GM19351 (cell line): Measurements from ENCODE around the gene IQGAP2.
"Not testable (repeated sequence)": the region's sequence is repeated elsewhere in the genome, so short reads cannot be mapped to it uniquely, and the experiment has no call there.

ENCODE experiments used
- ATAC-seq: cut with Tn5 transposase; IDR thresholded peaks from one replicate; pipeline ENCODE4 v1.9.1; 2021; ENCODE audit warnings: mild to moderate bottlenecking, moderate library complexity; ENCODE audit not compliant: unreplicated experiment

The IQGAP2 gene

DNA sequence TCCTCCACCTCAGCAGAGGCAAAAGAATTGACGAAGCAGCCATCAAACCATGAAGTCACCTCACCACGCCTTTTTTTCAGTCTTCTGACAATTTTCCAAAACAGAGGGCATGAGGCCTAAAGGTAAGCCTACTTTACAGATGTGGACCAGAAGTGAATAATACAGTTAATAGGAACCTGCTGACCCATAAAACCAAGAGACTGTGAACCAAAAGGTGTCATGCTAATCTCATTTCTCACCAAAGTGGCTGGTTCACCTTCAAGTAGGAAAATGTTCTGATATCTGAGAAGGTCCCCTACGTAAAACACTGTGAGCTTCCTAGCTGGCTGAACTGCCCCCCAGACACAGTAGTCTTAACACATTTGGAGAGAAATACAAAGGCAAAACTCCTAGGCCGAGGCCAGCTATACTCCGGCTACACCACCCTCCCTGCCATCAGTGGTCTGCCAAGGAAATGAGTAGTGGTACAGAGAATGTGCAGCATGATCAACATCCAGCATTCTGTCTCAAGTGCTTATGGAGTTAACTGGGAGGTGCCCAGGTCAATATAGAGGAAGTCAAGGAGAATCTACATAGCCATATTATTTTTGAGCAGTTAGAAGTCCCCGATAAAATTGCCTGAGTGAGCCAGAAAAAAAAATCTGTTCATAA, 239.4 kb downstream of the IQGAP2 start:
- no peak for ATAC-seq

DNA sequence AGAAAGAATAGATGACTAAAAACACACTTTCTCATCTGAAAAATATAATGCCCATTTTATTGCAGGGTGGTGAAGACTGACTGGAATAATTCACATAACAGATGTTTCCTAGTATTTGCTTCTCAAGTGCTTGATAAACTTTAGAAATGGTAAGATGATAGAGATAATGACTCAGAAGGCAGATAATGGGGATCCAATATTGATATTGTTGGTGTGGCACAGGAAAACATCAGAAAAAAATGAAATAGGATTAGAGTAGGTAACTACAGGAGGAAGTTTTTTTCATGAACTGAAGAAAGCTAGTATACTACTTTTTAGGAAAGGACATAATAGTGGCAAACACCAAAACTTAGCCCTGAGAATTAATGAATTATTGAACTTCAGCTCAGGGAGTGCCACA, 240.3 kb downstream of the IQGAP2 start:
- ATAC-seq = no peak

DNA sequence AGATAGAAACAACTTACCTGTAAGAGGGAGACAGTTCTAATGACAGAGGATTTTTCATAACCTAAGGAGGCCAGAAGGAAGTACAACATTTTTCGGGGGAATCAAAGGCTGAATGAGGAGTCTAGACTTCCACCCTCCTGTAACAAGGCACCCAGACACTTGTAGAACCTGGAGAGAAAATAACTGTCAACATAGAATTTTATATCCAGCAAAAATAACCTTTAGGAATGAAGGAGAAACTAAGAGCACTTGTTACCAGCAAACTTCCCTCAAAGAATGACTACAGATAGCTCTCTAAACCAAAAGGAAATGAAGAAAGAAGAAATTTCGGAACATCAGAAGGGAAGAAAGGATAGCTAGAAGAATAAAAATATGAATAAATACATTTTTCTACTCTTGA, 246.1 kb downstream of the IQGAP2 start:
- ATAC-seq = no peak

DNA sequence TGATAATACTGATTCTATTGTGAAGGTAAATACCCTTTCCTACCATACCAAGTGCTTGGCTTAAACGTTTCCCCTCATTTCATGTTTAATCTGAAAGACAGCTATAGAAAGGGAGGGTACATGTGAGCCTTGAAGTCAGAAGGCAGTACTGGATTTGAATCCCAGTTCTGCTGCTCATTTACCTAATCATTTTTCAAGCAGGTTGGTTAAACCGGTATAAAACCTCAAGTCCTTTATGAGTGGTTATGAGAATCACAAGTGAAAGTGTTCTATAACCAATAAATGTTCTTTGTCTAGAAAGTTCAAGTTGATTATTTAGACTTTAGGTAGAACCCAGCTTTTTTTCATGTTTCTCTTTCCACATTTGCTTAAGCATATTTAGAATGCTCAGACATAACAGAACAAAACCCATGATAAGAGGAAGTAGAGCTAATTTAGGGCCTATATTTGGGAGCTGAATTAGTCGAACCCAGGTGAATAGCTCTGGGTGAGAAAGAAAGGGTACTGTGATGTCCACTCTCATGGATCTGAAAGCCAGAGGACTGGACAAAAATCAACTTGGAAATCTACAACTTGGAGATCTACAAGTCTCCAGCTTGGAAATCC, 249.8 kb downstream of the IQGAP2 start:
- no peak for ATAC-seq

DNA sequence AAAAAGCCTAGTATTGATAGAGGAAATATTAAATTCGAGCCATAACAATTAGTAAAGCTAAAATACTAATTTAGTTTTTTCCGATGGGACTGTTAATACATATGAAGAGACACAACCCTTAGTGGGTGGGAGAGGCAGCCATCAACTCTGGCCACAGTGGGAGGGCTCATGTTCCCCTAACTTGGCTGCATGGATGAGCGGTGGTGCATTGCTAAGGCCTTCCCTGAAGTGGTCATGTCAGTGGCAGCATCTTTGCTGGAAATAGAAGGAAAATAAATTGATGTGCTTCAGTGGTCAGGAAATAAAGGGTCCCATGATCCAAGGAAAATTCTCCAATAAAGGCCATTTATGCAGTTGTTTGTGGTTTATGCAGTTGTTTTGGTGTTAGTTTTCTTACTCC, 254.0 kb downstream of the IQGAP2 start:
- no peak for ATAC-seq

DNA sequence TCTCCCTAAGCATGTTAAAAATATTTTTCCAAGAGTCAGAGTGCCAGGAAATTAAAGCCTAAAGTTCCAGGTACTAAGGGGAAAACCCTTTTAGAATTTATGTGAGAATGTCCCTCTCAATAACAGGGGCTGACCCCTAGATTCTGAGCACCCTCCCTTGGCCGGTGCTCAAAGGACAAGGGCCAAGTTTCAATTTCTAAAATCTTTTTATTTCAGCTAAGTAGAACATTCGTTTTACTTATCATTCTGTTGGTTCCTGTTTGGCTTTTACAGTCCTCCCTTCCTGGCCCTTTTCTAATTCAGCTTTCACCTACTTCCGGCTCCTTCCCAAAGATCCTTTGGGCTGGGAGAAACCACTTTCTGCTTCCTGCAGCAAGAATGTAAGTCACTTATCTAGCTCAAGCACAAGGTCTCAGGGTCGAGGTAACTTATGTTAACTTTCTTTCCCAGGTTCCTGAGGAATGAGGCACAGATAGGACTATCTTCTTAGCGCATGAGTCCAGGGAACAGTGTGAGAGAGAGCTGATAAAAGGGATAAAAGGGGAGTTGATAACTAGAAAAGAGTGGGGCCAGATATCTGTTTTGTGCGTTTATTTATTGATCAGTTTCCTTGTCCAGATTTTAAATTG, 254.7 kb downstream of the IQGAP2 start:
- no peak for ATAC-seq

DNA sequence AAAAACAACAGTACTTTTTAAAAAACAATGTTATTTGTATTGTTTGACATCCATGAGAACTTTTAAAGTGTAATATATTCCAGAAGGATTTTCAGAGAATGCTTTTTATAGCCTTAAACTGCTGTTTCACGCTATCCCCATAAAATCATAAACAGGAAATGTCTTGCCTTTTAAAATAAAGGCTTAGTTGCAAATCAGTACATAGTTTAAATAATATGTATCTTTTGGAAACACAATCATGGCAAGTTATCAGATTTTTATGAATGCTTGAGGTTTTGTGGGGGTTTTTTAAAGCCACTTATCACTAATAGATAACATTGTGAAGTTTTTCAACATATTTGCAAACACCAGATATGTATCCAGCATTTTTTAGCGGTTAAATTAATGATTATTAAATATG, 257.3 kb downstream of the IQGAP2 start:
- no peak for ATAC-seq

DNA sequence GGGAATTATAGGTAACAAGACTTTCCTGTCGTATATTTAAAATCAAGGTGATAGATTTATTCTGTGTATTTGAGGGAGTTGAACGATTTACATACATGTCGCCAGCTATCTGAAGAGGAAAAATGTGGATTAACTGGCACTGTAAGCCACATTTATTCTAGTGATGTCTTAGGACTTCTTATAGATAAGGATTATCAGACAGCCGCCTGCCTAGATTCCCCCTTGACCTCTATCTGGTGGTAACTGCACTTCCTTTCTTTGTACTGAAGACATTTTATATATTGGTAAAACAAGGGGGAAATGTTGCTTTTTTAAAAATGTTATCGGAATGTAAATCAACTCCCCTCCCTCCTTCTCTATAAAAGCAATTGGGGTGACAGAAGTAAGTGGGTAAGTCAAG, 259.4 kb downstream of the IQGAP2 start:
- ATAC-seq = no peak

DNA sequence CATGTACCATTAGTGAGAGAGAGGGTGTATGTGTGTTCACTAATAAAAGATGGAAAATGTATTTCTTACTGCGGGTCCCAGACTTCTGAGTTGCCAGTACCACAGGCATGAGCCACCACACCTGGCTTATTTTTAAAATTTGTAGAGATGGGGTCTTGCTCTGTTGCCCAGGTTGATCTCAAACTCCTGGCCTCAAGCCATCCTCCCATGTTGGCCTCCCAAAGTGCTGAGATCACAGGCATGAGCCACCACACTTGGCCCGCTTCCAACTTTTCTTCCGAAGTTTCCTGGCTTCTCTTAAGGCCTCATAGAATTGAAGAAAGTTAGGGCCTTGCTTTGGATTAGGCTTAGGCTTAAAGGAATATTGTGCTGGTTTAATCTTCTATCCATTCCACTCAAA, 260.5 kb downstream of the IQGAP2 start:
- ATAC-seq = no peak

DNA sequence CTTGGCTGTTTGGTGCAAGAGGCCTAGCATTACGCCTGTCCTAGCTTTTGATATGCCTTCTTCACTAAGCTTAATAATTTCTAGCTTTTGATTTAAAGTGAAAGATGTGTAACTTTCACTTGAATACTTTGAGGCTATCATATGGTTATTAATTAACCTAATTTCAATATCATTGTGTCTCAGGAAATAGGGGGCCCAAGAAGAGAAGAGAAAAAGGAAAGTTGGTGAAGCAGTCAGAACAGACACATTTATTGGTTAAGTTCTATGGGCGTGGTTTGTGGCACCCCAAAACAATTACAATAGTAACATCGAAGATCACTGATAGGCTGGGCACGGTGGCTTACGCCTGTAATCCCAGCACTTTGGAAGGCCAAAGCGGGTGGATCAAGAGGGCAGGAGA, 261.0 kb downstream of the IQGAP2 start:
- no peak for ATAC-seq

DNA sequence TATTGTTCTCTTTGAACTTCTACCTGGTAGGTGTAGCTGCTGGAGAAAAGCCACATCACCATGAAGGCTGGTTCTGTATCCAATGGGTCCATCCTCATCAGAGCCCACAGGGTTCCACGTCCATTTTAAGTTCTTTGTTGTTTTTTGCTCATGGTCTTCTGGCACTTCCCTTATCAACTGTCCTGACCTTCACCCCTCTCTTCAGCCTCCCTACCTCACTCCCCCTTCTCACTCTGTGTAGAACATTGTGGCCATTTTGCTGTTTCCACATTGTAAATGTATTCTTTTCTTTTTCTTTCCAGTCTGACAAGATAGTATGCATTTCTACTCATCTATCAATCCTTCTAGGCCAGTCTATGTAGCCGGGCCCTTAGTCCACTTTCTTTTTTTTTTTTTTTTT, 264.4 kb downstream of the IQGAP2 start:
- no peak for ATAC-seq

DNA sequence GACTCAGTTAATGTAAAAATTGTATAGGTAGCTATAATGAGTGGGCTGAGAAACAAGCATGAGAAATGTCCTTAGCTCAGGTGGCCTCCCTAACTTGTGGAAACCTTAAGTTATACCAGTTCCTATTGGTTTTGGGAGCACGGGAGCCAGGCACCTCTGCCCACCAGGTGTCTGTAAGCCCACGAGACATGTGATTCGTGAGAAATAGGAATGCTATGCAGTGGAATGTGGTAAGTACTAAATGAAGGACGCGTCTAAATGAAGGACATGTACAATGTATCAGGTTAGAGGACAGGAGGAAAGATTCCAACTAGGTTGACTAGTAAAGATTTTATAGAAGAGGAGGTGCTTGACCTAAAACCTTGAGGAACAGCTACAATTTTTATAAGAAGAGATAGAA, 266.2 kb downstream of the IQGAP2 start:
- ATAC-seq = no peak

DNA sequence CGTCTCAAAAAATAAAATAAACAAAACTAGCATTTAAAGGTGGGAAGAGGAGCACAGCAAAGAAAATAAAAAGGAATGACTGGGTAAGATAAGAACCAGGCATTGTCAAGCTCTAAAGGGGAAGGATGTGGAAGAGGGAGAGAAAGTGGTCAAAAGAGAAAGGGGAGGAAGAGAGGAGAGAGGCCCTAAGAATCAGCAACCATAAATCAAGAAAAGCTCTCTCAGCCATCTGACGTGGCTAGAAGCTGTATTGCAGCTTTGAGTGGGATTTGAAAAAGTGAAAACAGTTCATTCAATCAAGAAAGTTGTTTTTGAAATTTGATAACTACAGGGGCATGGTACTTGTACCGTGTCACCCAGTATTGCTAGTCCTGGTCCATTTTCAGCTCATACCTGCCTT, 267.4 kb downstream of the IQGAP2 start:
- no peak for ATAC-seq

DNA sequence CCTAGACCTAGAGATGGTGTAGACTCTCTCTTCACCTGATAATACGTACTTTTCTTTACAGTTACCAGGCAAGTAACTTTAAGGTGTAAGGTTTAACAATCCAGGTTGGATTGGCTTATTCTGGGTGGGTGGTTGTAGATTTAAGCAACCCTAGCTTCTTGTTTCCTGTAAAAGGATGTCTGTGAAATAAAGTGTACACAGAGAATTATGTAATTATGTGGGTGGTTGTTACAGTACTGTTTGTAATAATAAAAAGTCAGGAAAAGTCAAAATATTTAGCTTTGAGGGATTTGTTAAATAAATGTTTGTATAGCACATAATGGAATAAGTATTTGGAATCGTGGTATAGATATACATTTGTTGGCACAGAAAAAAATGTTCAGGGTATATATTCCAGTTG, 269.2 kb downstream of the IQGAP2 start:
- ATAC-seq = no peak

DNA sequence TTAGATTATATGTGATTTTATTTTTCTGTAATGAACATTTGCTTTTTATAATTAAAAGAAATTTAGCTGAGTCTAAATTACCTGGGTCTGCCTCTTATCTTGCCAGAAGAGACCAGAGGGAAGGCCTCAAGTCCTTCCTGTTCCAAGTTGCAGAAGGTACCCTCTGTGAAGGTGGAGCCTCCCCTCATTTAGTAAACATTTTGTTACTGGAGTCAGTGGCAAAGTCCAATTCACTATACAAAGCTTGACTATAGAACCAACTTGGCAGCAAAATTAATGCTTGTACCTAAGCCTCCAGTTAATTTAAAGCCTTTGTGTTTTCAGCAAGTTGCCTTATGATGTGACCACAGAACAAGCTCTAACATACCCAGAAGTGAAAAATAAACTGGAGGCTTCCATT, 270.0 kb downstream of the IQGAP2 start:
- ATAC-seq = no peak

DNA sequence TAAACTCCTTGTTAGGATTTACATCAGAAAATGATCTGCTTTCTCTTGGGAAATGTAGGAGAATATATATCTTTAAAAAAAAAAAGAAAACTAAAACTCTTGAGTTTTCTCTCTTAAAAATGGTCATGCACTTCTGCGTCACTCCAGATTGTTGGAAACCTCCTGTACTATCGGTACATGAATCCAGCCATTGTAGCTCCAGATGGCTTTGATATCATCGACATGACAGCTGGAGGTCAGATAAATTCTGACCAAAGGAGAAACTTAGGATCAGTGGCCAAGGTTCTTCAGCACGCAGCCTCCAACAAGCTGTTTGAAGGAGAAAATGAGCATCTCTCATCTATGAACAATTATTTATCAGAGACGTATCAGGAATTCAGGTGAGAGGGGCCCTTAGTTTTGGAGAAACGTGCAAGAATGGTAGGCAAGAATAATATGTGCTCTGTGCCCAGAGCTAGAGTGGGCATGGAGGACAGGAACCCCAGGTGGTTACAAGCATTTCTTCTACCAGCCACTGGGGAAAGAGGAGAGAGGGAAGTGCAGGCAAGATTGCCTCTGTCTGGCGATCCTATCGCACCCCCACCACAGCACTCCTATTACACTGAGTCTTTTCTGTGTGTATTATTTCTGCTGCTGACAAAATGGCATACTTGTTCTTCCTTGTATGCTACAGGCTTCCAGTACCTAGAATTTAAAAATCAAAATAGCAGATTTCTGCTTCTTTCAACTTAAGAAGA, 271.4 kb downstream of the IQGAP2 start:
- no peak for ATAC-seq

DNA sequence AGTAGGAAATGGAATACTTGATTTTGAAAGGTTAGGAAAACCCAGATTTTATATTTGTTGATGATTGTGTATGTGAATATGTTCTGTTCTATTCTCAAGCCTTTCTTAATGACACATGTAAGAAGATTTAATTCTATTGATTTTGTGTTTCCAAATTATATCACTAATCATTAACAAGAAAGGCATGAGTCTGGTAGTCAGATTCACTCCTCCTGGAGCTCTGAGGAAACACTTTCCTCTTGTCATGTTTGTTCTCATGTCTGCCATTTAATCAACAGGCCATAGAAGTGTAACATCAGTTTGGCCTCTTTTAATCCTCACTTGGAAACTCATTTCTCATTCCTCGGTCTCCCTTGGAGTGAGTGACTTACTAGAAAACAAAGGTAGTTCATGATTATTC, 272.3 kb downstream of the IQGAP2 start:
- no peak for ATAC-seq

DNA sequence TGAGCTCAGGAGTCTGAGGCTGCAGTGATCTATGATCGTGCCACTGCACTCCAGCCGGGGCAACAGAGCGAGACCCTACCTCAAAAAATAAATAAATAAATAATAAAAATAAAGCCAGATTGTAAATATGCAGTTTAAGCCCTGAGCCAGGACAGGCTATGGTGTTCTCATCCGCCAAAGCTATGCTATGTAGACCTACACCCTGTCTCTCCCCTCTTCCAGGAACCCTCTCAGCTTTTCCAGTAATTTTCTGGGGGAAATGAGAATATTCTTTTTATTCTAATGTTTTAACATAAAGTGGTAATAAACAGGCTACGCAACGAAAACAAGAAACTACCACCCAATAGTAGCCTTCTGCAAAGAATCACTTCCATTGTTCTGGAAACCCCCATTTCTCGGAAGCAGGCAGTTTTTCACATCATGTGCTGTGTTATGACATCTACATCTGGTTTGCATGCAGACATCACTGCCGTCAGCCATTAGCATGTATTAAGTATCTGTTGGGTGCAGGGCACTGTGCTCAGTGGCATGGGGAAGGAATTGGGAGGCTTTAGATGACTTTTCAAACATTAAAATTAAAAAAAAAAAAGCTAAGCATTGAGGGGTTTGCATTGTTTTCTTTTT, 274.9 kb downstream of the IQGAP2 start:
- no peak for ATAC-seq

DNA sequence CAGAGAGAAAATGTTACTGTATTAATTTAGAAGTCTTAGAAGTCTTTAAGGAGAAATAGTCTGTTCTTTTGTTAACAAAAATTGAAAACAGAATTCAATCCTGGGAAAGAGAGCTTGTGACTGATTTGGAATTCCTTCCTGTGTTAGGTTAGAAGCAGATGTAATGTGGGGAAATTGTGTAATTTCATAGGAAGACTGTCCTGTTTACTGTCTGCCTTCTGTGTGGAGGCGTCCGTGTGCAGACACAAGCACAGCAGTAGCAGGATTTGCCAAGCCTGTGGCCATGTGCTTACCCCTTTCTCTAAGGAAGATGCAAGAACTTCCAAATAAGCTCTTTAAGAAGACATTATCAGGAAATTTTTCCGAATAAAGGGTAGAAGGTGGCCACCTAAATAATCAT, 276.1 kb downstream of the IQGAP2 start:
- ATAC-seq = no peak

DNA sequence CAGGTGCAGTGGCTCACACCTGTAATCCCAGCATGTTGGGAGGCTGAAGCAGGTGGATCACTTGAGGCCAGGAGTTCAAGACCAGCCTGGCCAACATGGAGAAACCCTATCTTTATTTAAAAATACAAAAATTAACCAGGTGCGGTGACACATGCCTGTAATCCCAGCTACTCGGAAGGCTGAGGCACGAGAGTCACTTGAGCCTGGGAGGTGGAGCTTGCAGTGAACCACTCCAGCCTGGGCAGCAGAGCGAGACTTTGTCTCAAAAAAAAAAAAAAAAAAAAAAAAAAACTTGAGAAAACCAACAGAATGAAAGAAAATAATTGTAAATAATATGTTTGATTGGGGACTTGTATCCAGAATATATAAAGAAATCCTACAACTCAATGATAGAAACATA, 277.7 kb downstream of the IQGAP2 start:
- ATAC-seq = not testable (repeated sequence)

DNA sequence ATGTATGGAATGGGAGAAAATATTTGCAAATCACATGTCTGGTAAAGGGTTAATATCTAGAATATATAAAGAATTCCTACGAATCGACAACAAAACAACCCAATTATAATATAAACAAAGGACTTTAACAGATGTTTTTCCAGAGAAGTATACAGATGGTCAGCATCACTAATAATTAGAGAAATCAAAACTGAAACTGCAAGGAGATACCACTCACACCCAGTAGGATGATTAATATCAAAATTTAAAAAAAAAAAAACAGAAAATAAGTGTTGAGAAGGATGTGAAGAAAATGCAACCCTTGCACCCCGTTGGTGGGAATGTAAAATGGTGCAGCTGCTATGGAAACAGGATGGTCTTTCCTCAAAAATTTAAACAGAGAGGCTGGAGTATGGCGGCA, 278.2 kb downstream of the IQGAP2 start:
- no peak for ATAC-seq

DNA sequence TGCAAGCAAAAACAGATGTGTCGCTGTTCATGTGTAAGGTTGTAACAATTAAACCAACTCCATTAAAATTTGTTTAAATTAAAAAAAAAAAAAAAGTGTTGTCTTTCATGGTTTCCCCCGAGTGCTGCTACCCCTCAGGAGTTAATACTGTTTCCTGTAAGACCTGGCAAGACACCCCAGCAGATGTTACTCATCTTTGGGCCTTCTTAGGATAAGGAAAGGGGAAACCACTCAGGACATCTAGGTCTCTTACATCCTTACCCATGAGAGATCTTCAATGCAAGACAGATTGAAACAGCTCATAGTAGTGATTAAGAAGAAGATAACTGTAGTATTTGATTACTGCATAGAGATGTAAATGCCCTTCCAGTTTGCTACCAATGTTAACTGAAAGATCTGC, 279.3 kb downstream of the IQGAP2 start:
- no peak for ATAC-seq
